Loucy (cell line): ENCODE data around the gene ALK.

Experiments used
- H2AFZ ChIP-seq: fragments of 200-600 bp; sonication (generic); 2 replicates; pipeline ENCODE4 v1.6.0; 2016; ENCODE audit warnings: antibody characterized with exemption, mild to moderate bottlenecking, low read length, moderate library complexity
- H3F3A ChIP-seq: fragments of 200-600 bp; 2 replicates; pipeline ENCODE4 v1.6.0; 2016; ENCODE audit warnings: antibody characterized with exemption, low read depth, mild to moderate bottlenecking
- H3K27me3 ChIP-seq: fragments of 200-600 bp; sonication (generic); 2 replicates; pipeline ENCODE4 v1.6.1; 2014; ENCODE audit warnings: low read length, mild to moderate bottlenecking; ENCODE audit not compliant: insufficient read depth, poor library complexity, severe bottlenecking
- H3K36me3 ChIP-seq: fragments of 200-600 bp; sonication (generic); 2 replicates; pipeline ENCODE4 v1.6.1; 2016; ENCODE audit warnings: low read length; ENCODE audit not compliant: insufficient read depth
- H3K4me1 ChIP-seq: fragments of 200-600 bp; sonication (generic); 2 replicates; pipeline ENCODE4 v1.5.1; 2014; ENCODE audit warnings: low read length, mild to moderate bottlenecking; ENCODE audit not compliant: insufficient read depth, poor library complexity, severe bottlenecking
- H3K4me2 ChIP-seq: fragments of 200-600 bp; sonication (generic); 2 replicates; pipeline ENCODE4 v1.6.0; 2014; ENCODE audit warnings: antibody characterized with exemption, low read length, low read depth, mild to moderate bottlenecking; ENCODE audit not compliant: poor library complexity, severe bottlenecking
- H3K4me3 ChIP-seq: fragments of 200-600 bp; sonication (generic); 2 replicates; pipeline ENCODE4 v1.5.1; 2014; ENCODE audit warnings: low read length, mild to moderate bottlenecking, mixed read lengths; ENCODE audit not compliant: poor library complexity, severe bottlenecking
- H3K79me2 ChIP-seq: fragments of 200-600 bp; sonication (generic); 2 replicates; pipeline ENCODE4 v1.6.1; 2014; ENCODE audit warnings: low read length; ENCODE audit not compliant: insufficient read depth
- H3K9ac ChIP-seq: fragments of 200-600 bp; sonication (generic); 2 replicates; pipeline ENCODE4 v1.6.0; 2014; ENCODE audit warnings: mild to moderate bottlenecking, low read depth, low read length, moderate library complexity; ENCODE audit not compliant: poor library complexity, severe bottlenecking
- H3K9me2 ChIP-seq: fragments of 200-600 bp; sonication (generic); replicated peaks from 2 replicates; pipeline ENCODE4 v1.6.1; 2016; ENCODE audit warnings: low read depth, low read length, mixed read lengths
- H3K9me3 ChIP-seq: fragments of 200-600 bp; sonication (generic); 2 replicates; pipeline ENCODE4 v1.6.1; 2014; ENCODE audit warnings: mild to moderate bottlenecking, antibody characterized with exemption, low read length, low read depth; ENCODE audit not compliant: insufficient read depth
- H4K20me1 ChIP-seq: fragments of 200-600 bp; sonication (generic); 2 replicates; pipeline ENCODE4 v1.6.0; 2014; ENCODE audit warnings: antibody characterized with exemption, low read length, mild to moderate bottlenecking; ENCODE audit not compliant: insufficient read depth, poor library complexity, severe bottlenecking
- CTCF ChIP-seq: fragments of 200-600 bp; sonication (generic); conservative IDR thresholded peaks from 2 replicates; pipeline ENCODE4 v1.5.1; 2014; ENCODE audit warnings: mild to moderate bottlenecking, antibody characterized with exemption, low read length
- EZH2phosphoT487 ChIP-seq: fragments of 200-600 bp; IDR thresholded peaks from 2 replicates; pipeline ENCODE4 v1.6.1; 2018; ENCODE audit warnings: antibody characterized with exemption, mild to moderate bottlenecking, moderate library complexity, borderline replicate concordance

ALK gene

GRCh38 chr2:29253026-29253425, 668.4 kb downstream of the ALK start:
- Histone ChIP-seq H4K20me1 (no peaks in the 10 kb centered on the region), H3K4me2 (no peak overlapping the region), H3F3A (no peaks in the 10 kb centered on the region), H3K9me3 (no peaks in the 10 kb centered on the region), H2AFZ (no peak overlapping the region), H3K36me3 (no peaks in the 10 kb centered on the region), H3K4me1 (no peaks in the 10 kb centered on the region), H3K79me2 (no peaks in the 10 kb centered on the region), H3K9me2 (no peaks in the 10 kb centered on the region), H3K27me3 (no peaks in the 10 kb centered on the region), H3K4me3 (no peak overlapping the region), H3K9ac (no peak overlapping the region)
- TF ChIP-seq CTCF, result no peak
- no peak for TF ChIP-seq EZH2phosphoT487

- no peak for TF ChIP-seq CTCF
- TF ChIP-seq EZH2phosphoT487, result no peak
- no peak overlapping the region for H3K9ac ChIP-seq
- H2AFZ ChIP-seq, result no peak overlapping the region
- H3K9me3 ChIP-seq, result no peaks in the 10 kb centered on the region
- H4K20me1 ChIP-seq, result no peaks in the 10 kb centered on the region
- H3K4me3 ChIP-seq, result no peak overlapping the region
- H3F3A ChIP-seq, result no peaks in the 10 kb centered on the region
- H3K79me2 ChIP-seq, result no peaks in the 10 kb centered on the region
- no peaks in the 10 kb centered on the region for H3K27me3 ChIP-seq
- no peaks in the 10 kb centered on the region for H3K9me2 ChIP-seq
- H3K4me1 ChIP-seq, result no peaks in the 10 kb centered on the region
- no peak overlapping the region for H3K4me2 ChIP-seq
- no peaks in the 10 kb centered on the region for H3K36me3 ChIP-seq
These were observed 670.0 kb downstream of the ALK start for GRCh38 chr2:29251406-29251805.

GRCh38 chr2:29250977-29251376, 670.4 kb downstream of the ALK start:
- H3K4me1 ChIP-seq, result no peaks in the 10 kb centered on the region
- no peaks in the 10 kb centered on the region for H4K20me1 ChIP-seq
- no peaks in the 10 kb centered on the region for H3K79me2 ChIP-seq
- no peak for TF ChIP-seq CTCF
- no peak for TF ChIP-seq EZH2phosphoT487
- H3K9me2 ChIP-seq, result no peaks in the 10 kb centered on the region
- H3K9ac ChIP-seq, result no peak overlapping the region
- no peak overlapping the region for H2AFZ ChIP-seq
- H3K4me2 ChIP-seq, result no peak overlapping the region
- H3K36me3 ChIP-seq, result no peaks in the 10 kb centered on the region
- no peaks in the 10 kb centered on the region for H3K27me3 ChIP-seq
- H3F3A ChIP-seq, result no peaks in the 10 kb centered on the region
- no peaks in the 10 kb centered on the region for H3K9me3 ChIP-seq
- no peak overlapping the region for H3K4me3 ChIP-seq
